NCI-H774 (cell line): ENCODE measurements around the gene DGKQ.
"Not testable (repeated sequence)": the region's sequence is repeated elsewhere in the genome, so short reads cannot be mapped to it uniquely, and the experiment has no call there.

Experiments used
- DNase-seq: peaks from one replicate; lab custom pipeline; 2025; lab: John Stamatoyannopoulos, UW

Gene DGKQ

DNA sequence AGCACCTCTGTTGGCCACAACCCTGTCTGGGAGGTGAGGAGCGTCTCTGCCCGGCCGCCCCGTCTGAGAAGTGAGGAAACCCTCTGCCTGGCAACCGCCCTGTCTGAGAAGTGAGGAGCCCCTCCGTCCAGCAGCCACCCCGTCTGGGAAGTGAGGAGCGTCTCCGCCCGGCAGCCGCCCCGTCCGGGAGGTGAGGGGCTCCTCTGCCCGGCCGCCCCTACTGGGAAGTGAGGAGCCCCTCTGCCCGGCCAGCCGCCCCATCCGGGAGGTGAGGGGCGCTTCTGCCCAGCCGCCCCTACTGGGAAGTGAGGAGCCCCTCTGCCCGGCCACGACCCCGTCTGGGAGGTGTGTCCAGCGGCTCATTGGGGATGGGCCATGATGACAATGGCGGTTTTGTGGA is 2.6 kb upstream of the DGKQ start:
- not testable (repeated sequence) for DNase-seq

GRCh38 chr4:974668-975067 is 1.3 kb upstream of the DGKQ start:
- no peak for DNase-seq

GRCh38 chr4:972651-973424 is 531 bp downstream of the DGKQ start:
- no peak for DNase-seq

- no peak for DNase-seq
Observed at GRCh38 chr4:971666-972500, 1.5 kb downstream of the DGKQ start.

GRCh38 chr4:970854-971520 is 2.4 kb downstream of the DGKQ start:
- no peak for DNase-seq

DNA sequence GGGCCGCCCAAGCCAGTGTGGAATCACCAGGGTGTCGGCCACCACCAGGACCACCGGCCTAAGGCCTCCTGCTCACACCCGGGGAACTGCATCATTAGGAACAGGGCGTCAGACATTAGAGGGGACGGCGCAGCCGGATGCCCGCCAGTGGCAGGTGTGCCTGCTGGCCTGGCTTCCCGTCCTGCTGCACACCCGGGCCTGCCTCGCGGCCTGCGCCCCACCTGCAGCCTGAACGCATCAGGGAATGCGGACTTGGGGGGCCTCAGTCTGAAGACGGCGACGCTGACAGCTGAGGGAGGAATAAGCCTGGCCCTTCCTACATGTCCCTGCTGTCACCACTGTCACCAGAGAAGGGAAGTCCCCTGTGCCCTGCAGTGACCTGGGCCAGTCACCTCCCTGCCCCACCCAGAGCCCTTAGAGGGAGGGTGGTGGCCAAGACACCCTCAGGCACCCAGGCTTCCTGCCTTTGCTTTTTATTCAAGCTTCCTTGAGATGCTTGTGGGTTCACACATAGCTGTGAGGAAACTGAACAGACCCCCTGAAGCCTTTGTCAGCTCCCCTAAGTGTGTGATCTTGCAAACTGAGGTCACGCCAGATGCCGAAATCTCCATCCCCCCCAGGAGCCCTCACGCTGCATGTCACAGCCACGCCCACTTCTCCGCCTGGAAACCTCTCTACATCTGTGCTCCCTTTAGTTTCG is 3.2 kb downstream of the DGKQ start:
- no peak for DNase-seq

GRCh38 chr4:968621-969394 is 4.6 kb downstream of the DGKQ start:
- no peak for DNase-seq

DNA sequence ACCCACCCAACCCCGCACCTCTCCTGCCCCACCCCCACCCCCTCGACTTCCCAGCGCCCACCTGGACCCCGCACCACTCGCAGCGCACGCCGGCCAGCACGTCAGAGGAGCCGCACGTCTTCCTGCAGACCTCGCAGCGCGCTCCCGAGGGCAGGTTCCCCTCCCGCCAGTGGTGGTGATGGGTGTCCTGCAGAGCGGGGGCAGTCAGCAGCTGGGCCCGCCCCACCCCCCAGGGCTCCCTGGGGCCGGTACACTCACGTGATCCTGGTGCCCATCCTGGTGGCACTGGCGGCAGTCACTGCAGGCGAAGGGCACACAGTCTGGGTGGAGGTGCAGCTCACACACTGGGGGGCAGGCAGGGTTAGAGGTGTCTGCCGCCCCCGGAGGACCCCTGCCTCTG is 5.1 kb downstream of the DGKQ start:
- DNase-seq: no peak

GRCh38 chr4:967113-968104 is 6.0 kb downstream of the DGKQ start:
- no peak for DNase-seq

- DNase-seq: no peak
Observed at GRCh38 chr4:966266-967112, 6.9 kb downstream of the DGKQ start.

DNA sequence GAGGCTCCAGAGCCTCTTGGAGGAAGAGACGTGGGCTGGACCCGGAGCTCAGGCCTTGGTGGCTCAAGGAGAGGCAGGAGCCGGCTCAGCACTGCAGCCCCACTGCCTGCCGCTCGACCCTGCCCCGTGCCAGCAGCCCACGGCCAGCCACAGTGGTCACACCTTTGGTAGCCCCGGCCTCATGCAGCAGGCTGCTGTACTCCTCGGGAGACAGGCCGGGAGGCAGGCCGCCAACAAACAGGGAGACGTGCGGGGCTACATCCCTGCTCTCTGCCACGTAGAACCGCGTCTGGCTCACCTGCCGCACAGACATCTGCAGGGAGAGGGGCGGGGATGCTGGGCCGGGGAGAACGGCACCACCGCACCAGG is 7.6 kb downstream of the DGKQ start:
- DNase-seq: no peak

DNA sequence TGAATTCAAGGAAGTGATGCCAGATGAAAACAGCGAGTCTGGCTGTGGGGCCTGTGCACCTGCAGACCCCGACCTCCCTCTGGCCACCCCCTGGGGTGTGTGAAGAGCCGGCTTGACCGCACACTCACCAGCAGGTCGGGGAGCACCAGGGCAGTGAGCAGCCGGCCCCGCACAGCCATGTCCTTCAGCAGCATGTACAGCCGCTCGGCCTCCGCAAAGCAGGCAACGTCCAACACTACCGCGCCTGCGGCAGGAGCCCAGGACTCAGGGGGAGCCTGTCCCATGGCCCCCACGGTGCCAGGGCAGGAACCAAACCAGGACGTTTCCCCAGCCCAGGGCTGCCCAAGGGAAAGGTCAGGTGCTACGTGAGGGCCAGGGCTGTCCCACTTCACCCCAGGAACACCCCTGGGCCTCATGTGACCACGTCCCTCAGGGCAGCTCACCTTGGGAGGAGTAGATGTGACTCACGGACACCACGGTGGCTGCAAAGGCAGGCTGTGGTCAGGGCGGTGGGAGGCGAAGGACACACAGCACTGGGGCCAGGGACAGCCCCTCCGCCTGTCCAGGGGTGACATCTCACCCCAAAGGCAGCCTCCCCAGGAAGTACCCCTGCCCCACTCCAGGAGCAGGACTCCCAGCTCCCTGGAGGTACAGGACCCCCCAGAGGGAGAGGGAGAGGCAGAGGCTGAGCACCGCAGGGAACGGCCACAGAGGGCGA is 8.2 kb downstream of the DGKQ start:
- DNase-seq: no peak

- no peak for DNase-seq
Observed at GRCh38 chr4:964346-965025, 8.9 kb downstream of the DGKQ start.

- no peak for DNase-seq
Observed at GRCh38 chr4:963276-964225, 9.8 kb downstream of the DGKQ start.

DNA sequence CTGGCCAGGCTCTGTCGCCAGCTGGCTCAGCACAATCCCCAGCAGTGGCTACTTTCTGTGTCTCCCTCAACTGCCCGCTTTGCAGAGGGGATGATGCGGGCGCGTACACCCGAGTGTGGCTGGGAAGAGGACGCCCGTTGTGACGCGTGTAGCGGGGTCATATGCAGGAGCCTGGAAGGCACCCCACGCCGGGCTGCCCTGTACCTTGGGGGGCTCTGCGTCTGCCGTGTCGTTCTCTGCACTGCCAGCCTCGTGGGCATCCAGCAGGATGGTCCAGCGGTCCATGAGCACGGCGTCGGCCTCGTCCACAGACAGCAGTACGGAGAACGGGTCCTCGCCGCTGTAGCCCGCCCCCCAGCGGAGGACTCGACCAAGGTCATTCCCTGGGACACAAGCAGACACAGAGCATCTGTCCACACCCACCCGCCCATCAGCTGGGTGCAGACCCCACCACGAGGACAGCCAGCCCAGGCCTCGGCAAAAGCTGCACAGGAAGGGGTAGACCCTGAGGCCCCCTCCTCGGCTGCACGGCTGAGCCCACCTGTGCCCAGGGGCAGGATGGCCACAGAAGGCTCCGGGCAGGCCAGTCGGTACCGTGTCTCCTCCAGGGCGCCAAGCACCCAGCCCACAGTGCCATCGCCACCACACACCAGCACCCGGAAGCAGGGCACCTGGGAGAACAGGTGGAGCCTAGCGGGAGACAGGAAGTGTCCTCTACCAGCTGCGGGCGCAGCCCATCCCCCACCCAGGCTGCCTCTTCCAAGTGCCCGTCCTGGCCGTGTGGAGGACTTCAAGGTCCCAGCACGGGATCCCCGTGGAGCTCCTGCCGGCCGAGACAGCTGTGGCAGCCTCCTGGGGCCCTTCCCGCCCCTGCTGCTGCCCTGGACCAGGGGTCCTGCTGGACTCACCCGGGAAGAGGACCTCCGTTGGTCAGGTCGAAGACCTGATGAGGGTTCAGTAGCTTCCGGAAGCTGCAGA is 10.8 kb downstream of the DGKQ start:
- DNase-seq: peak; percentile 83
